AG09319 (cell line): ENCODE results near the gene ATN1.

Source experiments
- DNase-seq: peaks from one replicate; pipeline ENCODE4 v3.0.0-alpha.2; 2010; ENCODE audit warnings: low read depth; ENCODE audit errors: extremely low read depth
- CTCF ChIP-seq: IDR thresholded peaks from 2 replicates; pipeline ENCODE4 v1.5.1; 2011; ENCODE audit warnings: low read depth, mild to moderate bottlenecking, inconsistent platforms, low read length, moderate library complexity

Gene ATN1

DNA sequence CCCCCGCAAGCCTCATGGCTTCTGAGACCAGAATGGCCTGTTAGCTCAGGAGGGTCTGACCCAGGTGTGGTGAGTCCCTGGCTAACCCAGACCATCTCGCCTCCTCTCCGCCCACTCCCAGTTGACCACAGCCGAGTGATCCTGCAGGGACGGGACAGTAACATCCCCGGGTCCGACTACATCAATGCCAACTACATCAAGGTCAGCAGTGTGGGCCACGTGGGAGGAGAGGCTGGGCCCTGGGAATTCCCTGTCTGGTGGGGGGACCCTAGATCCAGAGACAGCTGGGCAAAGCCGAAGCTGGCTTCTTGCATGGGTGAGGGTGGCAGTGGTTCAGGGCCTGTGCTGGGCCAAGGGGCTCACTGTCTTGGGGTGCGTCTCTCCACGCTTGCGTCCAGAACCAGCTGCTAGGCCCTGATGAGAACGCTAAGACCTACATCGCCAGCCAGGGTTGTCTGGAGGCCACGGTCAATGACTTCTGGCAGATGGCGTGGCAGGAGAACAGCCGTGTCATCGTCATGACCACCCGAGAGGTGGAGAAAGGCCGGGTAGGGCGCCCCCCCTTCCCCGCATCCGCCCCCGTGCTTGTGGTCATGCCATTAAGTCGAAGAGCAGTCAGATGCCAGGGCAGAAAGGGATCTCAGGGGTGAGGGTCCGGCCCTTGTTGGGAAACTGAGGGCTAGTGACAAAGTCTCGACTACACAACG is 28.4 kb downstream of the ATN1 start:
- TF ChIP-seq CTCF, result no peak
- DNase-seq, result no peak

DNA sequence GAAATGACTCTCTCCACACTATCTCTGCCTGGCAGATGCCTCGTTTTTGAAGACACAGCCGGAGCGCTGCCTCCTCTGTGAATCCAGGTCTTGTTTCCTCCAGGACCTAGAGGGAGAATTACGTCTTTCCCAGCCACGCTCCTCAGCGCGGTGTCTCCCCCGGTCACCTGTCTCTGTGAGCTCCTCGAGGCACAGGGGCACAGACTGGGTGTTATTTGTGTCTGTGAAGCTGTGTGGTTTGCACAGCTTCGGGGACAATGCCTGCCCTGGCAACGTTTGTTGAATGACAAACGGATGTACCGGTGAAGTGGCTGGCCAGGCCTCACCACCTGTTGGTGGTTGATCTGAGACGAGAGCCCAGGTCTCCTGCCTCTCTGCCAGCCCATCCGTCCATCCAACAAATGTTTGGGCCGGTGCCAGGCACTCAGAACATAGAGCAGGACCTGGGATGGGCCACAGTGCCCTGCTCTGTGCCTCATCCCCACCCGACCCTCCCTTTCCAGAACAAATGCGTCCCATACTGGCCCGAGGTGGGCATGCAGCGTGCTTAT is 29.5 kb downstream of the ATN1 start:
- no peak for TF ChIP-seq CTCF
- no peak for DNase-seq

- no peak for DNase-seq
- no peak for TF ChIP-seq CTCF
Measured at GRCh38 chr12:6957741-6958608, 30.2 kb downstream of the ATN1 start.

- DNase-seq, result no peak
- no peak for TF ChIP-seq CTCF
Measured at GRCh38 chr12:6958609-6959057, 30.9 kb downstream of the ATN1 start.

DNA sequence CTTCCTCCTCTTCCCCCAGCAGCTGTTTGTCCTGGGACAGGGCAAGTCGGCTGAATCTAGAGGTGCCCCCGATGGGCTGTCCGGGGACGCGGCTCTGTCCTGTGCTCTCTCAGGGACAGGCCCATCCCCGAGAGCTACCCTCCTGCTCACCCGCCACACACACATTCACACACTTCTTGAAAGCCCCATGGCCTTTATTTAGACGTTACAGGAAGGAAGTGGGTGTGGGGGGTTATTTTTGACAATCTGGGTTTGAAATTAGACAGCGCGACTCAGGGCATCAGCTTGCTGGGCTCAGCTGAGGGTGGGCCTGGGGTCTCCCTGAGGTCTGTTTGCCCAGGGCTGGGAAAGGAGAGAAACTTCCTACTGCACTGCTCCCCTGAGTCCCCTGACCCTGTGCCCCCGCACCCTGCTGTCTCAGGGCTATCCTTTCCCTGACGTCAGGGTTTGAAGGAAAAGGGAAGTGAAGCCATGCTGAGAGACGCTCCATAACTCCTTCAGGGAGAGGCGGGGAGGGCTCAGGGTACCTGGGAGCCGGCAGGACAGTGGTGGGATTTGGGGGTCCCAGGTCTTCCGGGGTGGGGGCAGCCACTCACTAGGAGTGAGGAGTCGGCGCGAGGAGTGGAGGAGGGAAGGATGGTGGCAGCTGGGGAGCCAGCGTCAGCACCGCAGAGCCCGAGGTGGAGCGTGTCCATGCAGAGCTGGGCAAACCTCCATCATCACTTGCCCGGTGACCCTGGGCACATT is 31.5 kb downstream of the ATN1 start:
- no peak for TF ChIP-seq CTCF
- DNase-seq, result no peak

- no peak for TF ChIP-seq CTCF
- no peak for DNase-seq
Measured at GRCh38 chr12:6959805-6960592, 32.2 kb downstream of the ATN1 start.
